Ecto neural progenitor cell (in vitro differentiated cells): ENCODE data around the gene MARS1.
"Not testable (repeated sequence)": the region's sequence is repeated elsewhere in the genome, so short reads cannot be mapped to it uniquely, and the experiment has no call there.

Experiments used
- DNase-seq: peaks from one replicate; pipeline ENCODE4 v3.0.0-alpha.2; 2018; ENCODE audit warnings: low spot score

MARS1 gene

DNA sequence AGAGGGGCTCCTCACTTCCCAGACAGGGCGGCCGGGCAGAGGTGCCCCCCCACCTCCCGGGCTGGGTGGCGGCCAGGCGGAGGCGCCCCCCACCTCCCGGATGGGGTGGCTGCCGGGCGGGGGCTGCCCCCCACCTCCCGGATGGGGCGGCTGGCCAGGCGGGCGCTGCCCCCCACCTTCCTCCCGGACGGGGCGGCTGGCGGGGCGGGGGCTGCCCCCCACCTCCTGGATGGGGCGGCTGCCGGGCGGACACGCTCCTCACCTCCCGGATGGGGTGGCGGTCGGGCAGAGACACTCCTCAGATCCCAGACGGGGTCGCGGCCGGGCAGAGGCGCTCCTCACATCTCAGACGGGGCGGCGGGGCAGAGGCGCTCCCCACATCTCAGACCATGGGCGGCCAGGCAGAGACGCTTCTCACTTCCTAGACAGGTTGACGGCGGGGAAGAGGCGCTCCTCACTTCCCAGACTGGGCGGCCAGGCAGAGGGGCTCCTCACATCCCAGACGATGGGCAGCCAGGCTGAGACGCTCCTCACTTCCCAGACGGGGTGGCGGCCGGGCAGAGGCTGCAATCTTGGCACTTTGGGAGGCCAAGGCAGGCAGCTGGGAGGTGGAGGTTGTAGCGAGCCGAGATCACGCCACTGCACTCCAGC lies 7.3 kb downstream of the MARS1 start:
- DNase-seq, result not testable (repeated sequence)

DNA sequence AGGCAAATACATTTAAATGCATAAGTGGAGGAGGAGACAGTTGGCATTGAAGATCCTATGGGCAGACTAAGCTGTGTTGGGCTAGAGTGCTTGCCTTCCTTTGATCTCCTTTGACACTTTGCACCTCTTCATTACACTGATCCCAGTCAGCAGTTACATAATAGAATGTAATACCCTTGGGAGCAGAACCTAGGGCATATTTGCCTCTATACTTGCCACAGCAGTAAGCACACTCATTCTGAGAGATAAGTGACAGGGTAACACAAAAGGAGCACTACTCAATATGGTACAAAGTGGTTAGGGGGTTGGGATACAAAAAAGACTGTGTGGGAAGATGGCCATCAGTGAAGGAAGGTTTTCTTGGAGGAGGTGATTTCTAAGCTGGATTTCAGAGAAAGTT lies 9.0 kb downstream of the MARS1 start:
- DNase-seq, result no peak

DNA sequence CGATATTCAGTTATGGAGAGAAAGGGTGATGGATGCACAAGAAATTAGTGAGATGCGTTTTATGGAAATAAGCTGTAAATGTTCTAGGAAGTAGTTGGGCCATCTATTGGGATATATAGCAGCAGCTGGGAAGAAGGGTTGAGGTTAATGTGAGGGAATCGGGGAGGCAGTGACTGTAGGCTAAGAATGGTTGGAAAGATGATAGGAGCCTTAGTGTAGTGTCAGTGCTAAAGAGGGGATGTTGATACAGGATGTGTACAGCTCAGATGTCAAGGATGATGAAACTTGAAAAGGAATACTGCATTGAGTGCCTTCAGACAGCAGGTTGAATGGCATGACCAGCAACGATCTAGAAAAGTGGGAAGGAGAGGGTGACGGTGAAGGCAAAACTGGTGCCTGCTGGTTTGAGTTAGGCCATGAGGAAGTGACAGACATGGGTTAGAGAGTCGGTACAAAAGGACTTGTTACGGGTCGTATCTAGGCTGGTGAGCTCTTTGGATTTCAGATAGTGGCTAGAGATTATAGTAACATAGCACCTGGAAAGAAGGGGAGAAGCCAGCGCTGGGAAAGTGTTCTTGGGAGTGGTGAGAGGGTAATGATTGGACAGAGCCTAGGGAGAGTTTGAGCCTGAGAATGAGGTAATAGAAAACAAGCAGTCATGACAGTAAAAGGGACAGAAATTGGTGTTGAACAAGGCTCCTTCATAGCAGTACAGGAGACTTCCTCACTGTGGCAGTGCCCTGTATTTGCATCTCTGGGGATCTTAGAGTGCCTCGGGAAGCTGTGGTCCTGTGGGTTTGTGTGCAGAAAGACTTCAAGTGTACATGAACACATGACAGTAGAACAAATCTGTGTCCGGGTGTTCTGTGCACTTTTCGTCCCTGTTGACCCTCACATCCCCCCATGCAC lies 9.6 kb downstream of the MARS1 start:
- DNase-seq, result no peak

DNA sequence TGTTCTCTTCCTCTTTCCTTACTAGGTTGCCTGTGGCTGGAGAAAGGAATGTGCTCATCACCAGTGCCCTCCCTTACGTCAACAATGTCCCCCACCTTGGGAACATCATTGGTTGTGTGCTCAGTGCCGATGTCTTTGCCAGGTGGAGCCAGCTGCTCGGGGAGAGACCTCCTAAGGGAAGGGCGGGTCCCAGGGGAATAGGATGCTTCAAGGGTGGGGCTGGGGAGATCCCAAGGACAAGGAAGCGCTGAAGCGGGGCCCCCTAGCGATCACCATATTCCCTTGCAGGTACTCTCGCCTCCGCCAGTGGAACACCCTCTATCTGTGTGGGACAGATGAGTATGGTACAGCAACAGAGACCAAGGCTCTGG lies 10.2 kb downstream of the MARS1 start:
- no peak for DNase-seq

DNA sequence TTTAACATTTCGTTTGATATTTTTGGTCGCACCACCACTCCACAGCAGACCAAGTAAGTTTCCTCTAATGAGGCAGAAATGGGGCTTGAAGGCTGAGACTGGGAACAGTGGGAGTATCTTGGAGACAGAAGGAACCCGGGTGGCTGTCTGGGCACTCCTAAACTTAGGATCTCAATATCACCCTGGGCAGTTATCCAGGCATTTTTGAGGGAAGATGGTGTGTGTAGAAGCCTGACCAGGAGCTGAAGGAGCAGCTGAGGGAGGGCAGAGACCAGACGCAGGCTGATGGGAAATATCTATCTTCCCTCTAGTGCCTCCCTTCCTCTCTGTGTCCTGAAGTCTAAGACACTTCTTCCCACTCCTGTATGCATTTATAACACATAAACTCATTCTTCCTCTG lies 10.7 kb downstream of the MARS1 start:
- no peak for DNase-seq

DNA sequence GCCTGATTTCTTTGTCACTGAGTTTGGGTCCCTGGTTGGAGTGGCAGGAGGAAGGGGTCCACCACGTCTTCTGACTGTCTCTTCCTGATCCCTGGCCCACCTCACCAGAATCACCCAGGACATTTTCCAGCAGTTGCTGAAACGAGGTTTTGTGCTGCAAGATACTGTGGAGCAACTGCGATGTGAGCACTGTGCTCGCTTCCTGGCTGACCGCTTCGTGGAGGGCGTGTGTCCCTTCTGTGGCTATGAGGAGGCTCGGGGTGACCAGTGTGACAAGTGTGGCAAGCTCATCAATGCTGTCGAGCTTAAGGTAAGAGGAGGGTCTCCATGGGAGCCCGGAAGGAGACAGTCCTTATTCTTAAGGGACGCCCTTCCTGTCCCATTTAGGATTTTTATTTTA lies 12.3 kb downstream of the MARS1 start:
- no peak for DNase-seq

DNA sequence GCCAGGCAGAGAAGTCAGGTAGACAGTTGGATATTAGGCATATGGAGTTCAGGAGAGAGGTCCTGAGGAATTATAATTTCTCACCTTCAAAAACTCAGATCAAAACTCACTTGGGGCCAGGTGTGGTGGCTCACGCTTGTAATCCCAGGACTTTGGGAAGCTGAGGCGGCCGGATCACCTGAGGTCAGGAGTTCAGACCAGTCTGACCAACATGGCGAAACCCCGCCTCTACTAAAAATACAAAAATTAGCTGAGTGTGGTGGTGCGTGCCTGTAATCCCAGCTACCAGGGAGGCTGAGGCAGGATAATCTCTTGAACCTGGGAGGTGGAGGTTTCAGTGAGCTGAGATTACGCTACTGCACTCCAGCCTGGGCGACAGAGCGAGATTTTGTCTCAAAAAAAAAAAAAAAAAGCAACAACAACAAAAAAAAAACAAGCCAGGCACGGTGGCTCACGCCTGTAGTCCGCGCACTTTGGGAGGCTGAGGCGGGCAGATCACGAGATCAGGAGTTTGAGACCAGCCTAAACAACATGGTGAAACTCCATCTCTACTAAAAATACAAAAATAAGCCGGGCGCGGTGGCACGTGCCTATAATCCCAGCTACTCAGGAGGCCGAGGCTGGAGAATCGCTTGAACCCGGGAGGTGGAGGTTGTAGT lies 14.6 kb downstream of the MARS1 start:
- not testable (repeated sequence) for DNase-seq

DNA sequence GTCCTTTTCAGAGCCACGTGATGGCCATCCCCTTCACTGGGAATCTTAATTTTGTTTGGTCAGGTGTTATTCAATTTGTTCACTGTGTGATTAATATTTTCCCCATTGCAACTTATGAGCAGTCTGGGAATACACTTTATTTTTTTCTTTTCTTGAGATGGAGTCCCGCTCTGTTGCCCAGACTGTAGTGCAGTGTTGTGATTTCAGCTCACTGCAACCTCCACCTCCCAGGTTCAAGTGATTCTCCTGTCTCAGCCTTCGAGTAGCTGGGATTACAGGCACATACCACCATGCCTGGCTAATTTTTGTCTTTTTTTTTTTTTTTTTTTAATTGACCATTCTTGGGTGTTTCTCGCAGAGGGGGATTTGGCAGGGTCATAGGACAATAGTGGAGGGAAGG lies 18.7 kb downstream of the MARS1 start:
- DNase-seq, result not testable (repeated sequence)

DNA sequence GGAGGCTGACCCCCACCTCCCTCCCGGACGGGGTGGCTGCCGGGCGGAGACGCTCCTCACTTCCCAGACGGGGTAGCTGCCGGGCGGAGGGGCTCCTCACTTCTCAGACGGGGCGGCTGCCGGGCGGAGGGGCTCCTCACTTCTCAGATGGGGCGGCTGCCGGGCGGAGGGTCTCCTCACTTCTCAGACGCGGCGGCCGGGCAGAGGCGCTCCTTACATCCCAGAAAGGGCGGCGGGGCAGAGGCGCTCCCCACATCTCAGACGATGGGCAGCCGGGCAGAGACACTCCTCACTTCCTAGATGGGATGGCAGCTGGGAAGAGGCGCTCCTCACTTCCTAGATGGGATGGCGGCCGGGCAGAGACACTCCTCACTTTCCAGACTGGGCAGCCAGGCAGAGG lies 19.9 kb downstream of the MARS1 start:
- DNase-seq, result not testable (repeated sequence)

DNA sequence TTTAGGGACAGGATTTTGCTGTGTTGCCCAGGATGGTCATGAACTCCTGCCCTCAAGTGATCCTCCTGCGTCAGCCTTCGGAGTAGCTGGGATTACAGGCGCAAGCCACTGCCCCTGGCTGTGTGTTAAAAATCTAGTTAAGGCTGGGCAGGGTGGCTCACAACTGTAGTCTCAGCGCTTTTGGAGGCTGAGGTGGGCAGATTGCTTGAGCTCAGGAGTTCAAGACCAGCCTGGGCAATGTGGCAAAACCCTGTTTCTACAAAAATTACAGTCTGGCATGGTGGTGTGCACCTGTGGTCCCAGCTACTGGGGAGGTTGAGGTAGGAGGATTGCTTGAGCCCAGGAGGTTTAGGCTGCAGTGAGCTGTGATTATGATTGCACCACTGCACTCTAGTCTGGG lies 23.3 kb downstream of the MARS1 start:
- no peak for DNase-seq

DNA sequence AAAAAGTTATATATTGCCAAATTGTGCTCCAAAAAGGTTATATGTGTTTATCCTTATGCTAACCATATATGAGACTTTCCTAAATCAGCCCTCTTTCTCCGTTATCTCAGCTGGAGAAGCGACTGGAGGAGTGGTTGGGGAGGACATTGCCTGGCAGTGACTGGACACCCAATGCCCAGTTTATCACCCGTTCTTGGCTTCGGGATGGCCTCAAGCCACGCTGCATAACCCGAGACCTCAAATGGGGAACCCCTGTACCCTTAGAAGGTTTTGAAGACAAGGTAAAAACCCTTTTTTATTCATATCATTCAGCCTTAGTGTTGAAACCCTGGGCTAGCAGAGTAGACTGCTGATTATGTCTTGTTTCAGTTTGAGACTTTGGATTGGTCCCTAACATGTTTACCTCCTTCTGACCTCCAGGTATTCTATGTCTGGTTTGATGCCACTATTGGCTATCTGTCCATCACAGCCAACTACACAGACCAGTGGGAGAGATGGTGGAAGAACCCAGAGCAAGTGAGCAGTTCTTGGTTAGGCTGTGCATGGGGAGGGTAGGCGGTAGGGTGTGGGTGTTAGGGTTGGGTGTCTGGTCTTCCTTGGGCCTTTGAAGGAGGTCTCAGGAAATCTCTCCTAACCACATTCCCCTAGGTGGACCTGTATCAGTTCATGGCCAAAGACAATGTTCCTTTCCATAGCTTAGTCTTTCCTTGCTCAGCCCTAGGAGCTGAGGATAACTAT lies 23.9 kb downstream of the MARS1 start:
- DNase-seq, result no peak

DNA sequence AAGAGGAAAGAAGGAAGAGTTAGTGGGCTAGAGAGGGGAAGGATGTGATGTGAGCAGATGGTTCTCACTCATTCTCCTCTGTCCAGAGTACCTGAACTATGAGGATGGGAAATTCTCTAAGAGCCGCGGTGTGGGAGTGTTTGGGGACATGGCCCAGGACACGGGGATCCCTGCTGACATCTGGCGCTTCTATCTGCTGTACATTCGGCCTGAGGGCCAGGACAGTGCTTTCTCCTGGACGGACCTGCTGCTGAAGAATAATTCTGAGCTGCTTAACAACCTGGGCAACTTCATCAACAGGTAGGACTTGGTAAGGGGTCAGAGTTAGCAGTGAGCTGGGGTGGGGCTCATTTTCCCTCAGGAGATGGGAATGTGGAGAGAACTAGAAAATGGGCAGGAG lies 24.8 kb downstream of the MARS1 start:
- DNase-seq, result no peak

DNA sequence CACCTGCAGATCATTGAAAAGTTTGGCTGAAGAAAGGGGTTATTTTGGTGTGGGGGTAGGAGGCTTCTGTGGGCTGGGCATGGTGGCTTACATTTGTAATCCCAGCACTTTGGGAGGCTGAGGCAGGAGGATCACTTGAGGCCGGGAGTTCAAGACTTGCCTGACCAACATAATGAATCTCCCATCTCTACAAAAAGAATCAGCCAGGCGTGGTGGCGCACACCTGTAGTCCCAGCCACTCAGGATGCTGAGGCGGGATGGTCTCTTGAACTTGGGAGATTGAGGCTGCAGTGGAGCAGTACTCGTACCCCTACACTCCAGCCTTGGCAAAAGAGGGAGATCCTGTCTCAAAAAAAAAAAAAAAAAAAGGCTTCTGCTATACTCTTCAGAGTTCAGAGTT lies 25.4 kb downstream of the MARS1 start:
- DNase-seq, result no peak

DNA sequence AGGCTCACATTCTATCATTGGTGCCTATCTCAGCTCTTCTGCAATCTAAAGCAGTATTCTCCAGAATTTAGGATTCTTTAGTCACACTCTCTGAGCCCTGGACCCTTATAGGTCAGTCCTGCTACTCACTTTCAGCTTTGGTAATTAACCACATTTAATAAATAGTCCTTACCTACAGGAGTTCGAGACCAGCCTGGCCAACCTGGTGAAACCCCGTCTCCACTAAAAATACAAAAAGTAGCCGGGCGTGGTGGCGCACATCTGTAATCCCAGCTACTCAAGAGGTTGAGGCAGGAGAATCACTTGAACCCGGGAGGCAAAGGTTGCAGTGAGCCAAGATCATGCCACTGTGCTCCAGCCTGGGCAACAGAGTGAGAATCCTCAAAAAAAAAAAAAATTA lies 25.8 kb downstream of the MARS1 start:
- DNase-seq, result not testable (repeated sequence)

DNA sequence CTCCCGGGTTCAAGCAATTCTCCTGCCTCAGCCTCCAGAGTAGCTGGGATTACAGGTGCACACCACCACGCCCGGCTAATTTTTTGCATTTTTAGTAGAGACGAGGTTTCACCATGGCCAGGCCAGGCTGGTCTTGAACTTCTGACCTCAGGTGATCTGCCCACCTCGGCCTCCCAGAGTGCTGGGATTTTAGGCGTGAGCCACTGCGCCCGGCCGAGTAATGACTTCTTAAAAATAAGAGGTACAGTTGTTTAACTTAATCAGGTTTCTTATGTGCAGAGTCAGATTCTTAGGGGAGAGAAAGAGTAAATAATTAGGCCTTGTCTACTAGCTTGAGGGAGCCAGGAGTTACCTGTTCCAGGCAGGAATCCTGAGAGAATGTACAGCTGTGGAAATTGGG lies 26.4 kb downstream of the MARS1 start:
- not testable (repeated sequence) for DNase-seq

DNA sequence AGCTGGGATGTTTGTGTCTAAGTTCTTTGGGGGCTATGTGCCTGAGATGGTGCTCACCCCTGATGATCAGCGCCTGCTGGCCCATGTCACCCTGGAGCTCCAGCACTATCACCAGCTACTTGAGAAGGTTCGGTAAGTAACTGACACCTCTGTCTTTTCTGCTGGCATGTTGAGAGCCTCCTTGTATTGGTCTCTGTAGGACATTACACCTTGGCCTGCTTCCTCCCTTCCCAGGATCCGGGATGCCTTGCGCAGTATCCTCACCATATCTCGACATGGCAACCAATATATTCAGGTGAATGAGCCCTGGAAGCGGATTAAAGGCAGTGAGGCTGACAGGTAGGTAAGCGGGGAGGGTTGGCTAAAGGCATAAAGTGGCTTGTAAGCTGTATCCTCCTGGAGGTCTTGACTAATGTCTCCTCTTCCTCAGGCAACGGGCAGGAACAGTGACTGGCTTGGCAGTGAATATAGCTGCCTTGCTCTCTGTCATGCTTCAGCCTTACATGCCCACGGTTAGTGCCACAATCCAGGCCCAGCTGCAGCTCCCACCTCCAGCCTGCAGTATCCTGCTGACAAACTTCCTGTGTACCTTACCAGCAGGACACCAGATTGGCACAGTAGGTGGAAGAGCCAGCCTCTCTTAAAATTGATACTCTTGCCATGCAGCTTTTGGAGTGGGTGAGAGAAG lies 27.0 kb downstream of the MARS1 start:
- no peak for DNase-seq

DNA sequence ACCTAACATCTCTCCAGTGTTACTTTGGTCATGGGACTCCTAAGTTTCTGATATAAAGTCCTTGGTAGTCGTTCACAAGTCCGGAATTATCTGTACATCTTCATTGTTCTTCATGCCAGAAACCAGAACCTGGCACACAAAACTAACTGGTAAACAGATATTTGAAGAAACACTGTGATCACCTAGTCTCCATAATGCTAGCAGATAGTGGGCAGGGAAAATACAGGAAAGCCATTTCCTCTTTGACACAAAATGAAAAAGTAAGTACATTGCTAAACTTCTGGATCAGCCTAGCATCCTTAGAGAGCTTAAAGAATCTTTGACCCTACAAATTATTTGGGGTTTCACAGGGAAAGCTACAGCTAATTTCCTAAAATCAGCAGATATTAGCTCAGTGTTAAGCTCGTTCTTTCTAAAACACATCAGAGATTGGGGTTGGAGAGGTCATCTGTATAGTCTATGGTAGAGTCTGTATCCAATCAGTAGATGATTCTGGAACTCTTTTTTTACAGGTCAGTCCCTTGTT lies 27.6 kb downstream of the MARS1 start:
- no peak for DNase-seq

DNA sequence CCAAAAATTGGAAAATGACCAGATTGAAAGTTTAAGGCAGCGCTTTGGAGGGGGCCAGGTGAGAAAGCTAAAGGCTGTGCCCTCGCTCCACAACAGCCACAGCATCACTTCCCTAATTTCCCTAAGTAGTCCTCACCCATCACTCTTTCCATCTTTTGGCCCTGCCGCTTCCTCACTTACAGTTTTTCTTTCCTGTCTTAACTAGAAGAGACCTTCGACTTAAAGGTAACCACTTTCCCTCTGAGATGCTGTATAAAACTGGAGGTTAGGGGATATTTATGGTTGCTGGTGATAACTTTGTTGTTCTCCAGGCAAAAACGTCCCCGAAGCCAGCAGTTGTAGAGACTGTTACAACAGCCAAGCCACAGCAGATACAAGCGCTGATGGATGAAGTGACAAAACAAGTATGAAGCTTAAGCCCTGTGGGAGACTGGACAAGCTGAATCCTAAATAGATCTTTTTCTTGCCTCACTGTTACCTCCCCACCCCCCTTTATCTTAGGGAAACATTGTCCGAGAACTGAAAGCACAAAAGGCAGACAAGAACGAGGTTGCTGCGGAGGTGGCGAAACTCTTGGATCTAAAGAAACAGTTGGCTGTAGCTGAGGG lies 28.2 kb downstream of the MARS1 start:
- no peak for DNase-seq

DNA sequence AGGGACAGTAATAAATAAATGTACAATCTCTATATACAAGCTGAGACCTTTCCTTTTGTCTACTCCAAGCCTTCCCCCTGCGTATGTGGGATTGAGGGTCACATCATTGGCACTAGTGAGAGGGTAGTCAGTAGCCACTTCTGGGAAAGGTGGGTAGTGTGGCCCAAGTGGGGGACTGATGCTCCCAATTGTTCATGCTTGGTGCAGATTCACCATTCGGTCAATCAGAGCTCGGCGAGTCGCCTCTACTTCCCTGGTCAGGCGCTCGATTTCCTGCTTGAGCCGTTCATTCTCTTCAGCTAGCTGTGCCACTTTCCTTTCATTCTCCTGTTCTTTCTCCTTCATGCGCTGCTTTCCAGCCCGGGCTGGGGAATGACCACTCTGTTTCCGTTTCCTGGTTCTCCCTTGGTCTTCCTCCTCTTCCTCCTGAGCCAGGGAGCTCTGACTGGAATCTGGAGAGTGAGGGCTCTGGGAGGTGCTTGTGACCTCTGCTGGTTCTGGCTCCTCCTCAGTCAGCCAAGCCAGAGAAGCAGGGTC lies 28.8 kb downstream of the MARS1 start:
- DNase-seq, result no peak

DNA sequence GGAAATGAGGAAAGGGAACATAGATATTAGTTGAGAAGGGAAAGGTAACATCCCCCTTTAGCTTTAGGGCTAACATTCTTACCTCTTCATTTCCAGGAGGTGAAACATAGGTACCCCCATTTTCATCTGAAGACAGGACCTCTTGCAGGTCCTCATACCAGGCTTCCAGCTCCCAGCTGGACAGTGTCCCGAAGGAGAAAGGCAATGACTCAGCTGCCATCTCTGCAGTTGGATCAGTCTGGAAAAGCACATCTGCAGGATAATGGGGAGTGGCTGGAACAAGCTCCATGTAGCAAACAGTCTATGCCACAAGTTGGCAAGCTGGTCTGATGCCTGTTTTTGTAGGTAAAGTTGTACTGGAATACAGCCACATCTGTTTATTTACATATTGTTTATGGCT lies 29.3 kb downstream of the MARS1 start:
- no peak for DNase-seq

DNA sequence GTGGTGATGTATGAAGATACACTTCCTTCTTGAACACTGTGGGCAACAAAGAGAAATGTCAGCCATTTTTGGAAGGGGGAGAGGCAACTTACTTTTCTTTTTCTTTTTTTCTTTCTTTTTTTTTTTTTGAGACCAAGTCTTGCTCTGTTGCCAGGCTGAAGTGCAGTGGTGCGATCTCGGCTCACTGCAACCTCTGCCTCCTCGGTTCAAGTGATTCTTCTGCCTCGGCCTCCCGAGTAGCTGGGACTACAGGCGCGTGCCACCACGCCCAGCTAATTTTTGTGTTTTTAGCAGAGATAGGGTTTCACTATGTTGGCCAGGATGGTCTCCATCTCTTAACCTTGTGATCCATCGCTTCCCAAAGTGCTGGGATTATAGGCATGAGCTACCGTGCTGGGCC lies 29.9 kb downstream of the MARS1 start:
- not testable (repeated sequence) for DNase-seq
